Measurements from ENCODE around the gene CRIP1. TPM values are rescaled to one million over a fixed set of nuclear protein-coding genes. Genes with fewer than 3 reads are reported as not detected.

Gene CRIP1
- total RNA-seq, 4 donors from 2014 or later = 34.0 to 110 (median 54.6) TPM

DNA sequence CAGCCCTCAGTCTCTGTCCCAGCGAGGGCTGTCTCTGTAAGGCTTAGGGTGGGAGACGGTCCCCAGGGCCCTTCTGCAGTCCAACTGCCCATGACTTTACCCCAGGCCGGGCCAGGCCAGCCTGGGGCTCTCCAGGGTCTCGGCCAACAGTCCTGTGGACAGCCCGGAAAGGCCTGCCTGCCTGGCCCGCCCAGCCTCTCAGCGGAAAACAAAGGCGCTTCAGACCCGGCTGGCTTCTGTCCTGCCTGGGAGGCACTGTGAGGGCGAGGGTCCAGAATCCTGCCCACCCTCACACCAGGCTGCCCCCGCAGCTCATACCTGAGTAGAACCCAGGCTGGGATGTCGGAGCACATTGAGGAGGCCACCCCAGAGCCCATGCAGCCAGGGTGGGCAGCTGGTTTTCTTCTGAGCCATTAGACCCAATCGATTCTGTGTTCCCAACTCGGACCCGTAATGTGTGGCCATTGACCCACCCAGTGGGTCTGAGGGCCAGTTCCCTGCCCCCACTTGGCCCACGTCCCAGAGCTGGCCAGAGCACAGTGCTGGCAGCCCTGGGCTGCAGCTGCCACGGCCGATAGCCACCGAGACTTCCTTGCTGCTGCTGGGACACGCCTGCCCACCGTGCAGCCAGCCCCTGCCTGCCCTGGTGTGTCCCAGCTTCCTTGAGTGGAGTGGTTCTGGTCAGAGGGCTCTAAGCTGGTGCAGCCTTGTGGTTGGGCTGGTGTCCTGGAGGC, 10.4 kb upstream of the CRIP1 start:
- H3K36me3 ChIP-seq = peaks cover 3 to 32% (median 20%) of the 10 kb centered on the region in 4 donors
- H3K27me3 ChIP-seq = peaks cover 0 to 3% (median 0%) of the 10 kb centered on the region in 4 donors
- DNase-seq (ENCODE audit: extremely low spot score) = no peak
- H3K4me1 ChIP-seq = peaks cover 68 to 94% (median 92%) of the 10 kb centered on the region in 4 donors
- H3K4me3 ChIP-seq = peak overlapping the region; percentile 94 to 99 (median 98)
- intact Hi-C loops (cut with DNase I) = no loop called here
- H3K27ac ChIP-seq (replicated peaks in 1 of 4) = peak overlapping the region; percentile 92 to 99 (median 94)
- TF ChIP-seq, protein P1, sequence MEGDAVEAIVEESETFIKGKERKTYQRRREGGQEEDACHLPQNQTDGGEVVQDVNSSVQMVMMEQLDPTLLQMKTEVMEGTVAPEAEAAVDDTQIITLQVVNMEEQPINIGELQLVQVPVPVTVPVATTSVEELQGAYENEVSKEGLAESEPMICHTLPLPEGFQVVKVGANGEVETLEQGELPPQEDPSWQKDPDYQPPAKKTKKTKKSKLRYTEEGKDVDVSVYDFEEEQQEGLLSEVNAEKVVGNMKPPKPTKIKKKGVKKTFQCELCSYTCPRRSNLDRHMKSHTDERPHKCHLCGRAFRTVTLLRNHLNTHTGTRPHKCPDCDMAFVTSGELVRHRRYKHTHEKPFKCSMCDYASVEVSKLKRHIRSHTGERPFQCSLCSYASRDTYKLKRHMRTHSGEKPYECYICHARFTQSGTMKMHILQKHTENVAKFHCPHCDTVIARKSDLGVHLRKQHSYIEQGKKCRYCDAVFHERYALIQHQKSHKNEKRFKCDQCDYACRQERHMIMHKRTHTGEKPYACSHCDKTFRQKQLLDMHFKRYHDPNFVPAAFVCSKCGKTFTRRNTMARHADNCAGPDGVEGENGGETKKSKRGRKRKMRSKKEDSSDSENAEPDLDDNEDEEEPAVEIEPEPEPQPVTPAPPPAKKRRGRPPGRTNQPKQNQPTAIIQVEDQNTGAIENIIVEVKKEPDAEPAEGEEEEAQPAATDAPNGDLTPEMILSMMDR (IDR thresholded peaks at IDR 0.05) = no peak
- TF ChIP-seq POLR2A (IDR thresholded peaks at IDR 0.05; ENCODE audit: low read depth) (no peak), POLR2AphosphoS5 (IDR thresholded peaks at IDR 0.05) (peak; percentile 34 to 57), EP300 (IDR thresholded peaks at IDR 0.05) (no peak)
- WGBS = 18% methylated on average over 4 of the region's 21 CpGs
- no peaks in the 10 kb centered on the region for H3K9me3 ChIP-seq

DNA sequence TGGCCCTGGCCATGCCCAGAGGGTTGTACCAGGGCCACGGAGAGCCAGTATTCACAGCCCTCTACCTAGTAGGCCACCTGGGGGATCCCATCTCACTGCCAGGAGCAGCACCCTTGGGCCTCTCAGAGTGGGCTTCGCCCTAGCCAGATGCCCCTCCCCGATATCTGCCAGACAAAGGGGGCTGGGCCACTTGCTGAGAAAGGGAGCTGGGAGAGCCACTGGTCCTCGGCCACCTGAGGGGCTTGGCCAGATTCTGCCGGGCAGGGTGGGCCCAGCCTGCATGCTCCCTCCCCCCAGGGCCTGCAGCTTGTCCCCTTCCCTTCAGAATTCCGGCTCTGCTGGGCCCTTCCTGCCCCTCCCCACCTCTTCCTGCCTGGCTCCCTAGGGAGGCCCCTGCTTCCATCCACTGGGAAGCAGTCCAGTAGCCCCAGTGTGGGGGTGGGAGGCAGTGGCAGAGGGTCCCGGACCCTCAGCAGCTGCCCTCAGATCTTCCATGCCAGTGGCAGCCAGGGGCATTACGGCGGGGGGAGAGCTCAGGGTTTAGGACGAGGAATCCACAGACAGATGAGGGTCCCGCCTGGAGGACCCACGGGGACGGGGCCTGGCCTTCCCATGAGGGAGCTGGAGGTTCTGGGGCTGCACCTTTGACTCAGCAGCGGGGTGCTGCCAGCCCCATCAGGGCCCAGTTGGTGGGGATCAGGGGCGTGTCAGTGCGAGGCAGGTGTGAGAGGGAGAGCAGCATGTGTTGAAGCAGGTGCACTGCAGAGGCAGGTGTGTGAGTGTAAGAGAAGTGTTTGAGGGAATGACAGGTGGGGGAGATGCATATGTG, 9.6 kb upstream of the CRIP1 start:
- no peaks in the 10 kb centered on the region for H3K9me3 ChIP-seq
- peak overlapping the region; percentile 94 to 99 (median 98) for H3K4me3 ChIP-seq
- H3K4me1 ChIP-seq = peaks cover 68 to 94% (median 92%) of the 10 kb centered on the region in 4 donors
- peaks cover 0 to 3% (median 0%) of the 10 kb centered on the region in 4 donors for H3K27me3 ChIP-seq
- H3K36me3 ChIP-seq = peaks cover 3 to 32% (median 20%) of the 10 kb centered on the region in 4 donors
- no peak for DNase-seq (ENCODE audit: extremely low spot score)
- peak overlapping the region; percentile 92 to 99 (median 94) for H3K27ac ChIP-seq (replicated peaks in 1 of 4)
- intact Hi-C loops (cut with DNase I) = no loop called here
- 20% methylated on average over 9 of the region's 16 CpGs for WGBS
- TF ChIP-seq EP300 (IDR thresholded peaks at IDR 0.05) (no peak), POLR2AphosphoS5 (IDR thresholded peaks at IDR 0.05) (no peak), POLR2A (IDR thresholded peaks at IDR 0.05; ENCODE audit: low read depth) (no peak)
- TF ChIP-seq, protein P1 (IDR thresholded peaks at IDR 0.05) = no peak

GRCh38 chr14:105477660-105478397, 8.9 kb upstream of the CRIP1 start:
- TF ChIP-seq POLR2A (IDR thresholded peaks at IDR 0.05; ENCODE audit: low read depth) (no peak), POLR2AphosphoS5 (IDR thresholded peaks at IDR 0.05) (no peak), EP300 (IDR thresholded peaks at IDR 0.05) (no peak)
- TF ChIP-seq, protein P1 (IDR thresholded peaks at IDR 0.05) = no peak
- peaks cover 3 to 32% (median 20%) of the 10 kb centered on the region in 4 donors for H3K36me3 ChIP-seq
- peak overlapping the region; percentile 93 to 99 (median 94) for H3K27ac ChIP-seq (replicated peaks in 1 of 4)
- peaks cover 0 to 3% (median 0%) of the 10 kb centered on the region in 4 donors for H3K27me3 ChIP-seq
- intact Hi-C loops (cut with DNase I) = no loop called here
- peaks cover 68 to 94% (median 92%) of the 10 kb centered on the region in 4 donors for H3K4me1 ChIP-seq
- DNase-seq (ENCODE audit: extremely low spot score) = no peak
- peak overlapping the region; percentile 94 to 99 (median 98) for H3K4me3 ChIP-seq
- H3K9me3 ChIP-seq = no peaks in the 10 kb centered on the region
- 70% methylated on average over 21 of the region's 56 CpGs for WGBS

GRCh38 chr14:105478398-105479251, 8.1 kb upstream of the CRIP1 start:
- H3K27me3 ChIP-seq = peaks cover 0 to 3% (median 0%) of the 10 kb centered on the region in 4 donors
- peak overlapping the region; percentile 66 to 99 (median 94) for H3K27ac ChIP-seq (replicated peaks in 1 of 4)
- peaks cover 3 to 32% (median 20%) of the 10 kb centered on the region in 4 donors for H3K36me3 ChIP-seq
- TF ChIP-seq POLR2AphosphoS5 (IDR thresholded peaks at IDR 0.05) = no peak
- TF ChIP-seq, protein P1 (IDR thresholded peaks at IDR 0.05) = no peak
- no peak for TF ChIP-seq POLR2A (IDR thresholded peaks at IDR 0.05; ENCODE audit: low read depth)
- no peak for TF ChIP-seq EP300 (IDR thresholded peaks at IDR 0.05)
- no peak for DNase-seq (ENCODE audit: extremely low spot score)
- 33% methylated on average over 8 of the region's 81 CpGs for WGBS
- intact Hi-C loops (cut with DNase I) = no loop called here
- no peak overlapping the region for H3K4me3 ChIP-seq
- no peaks in the 10 kb centered on the region for H3K9me3 ChIP-seq
- H3K4me1 ChIP-seq = peaks cover 68 to 94% (median 92%) of the 10 kb centered on the region in 4 donors
